ENCODE results near the gene MRC1. TPM values are rescaled to one million over a fixed set of nuclear protein-coding genes. Genes with fewer than 3 reads are reported as not detected.
A peak's percentile ranks its signal among the peaks of the same experiment; 100 is the strongest.

The MRC1 gene
- total RNA-seq, 1 experiment from 2014 or later = 0.37 TPM

GRCh38 chr10:17833656-17834055, 24.5 kb downstream of the MRC1 start (continued):
- TF ChIP-seq ZBTB33 (IDR thresholded peaks at IDR 0.05; ENCODE audit: extremely low read depth, insufficient replicate concordance, low read length) (no peak), MAX (IDR thresholded peaks at IDR 0.05) (no peak), CEBPB (IDR thresholded peaks at IDR 0.05; ENCODE audit: low read depth) (no peak), POLR2AphosphoS5 (IDR thresholded peaks at IDR 0.05; ENCODE audit: low read depth, low read length) (no peak)

GRCh38 chr10:17835688-17836087, 26.5 kb downstream of the MRC1 start:
- no peak overlapping the region for H3K9ac ChIP-seq (ENCODE audit: low read length)
- BruUV-seq (replicated peaks) = no TSS peak
- H3K4me1 ChIP-seq (ENCODE audit: control insufficient read depth in 1 of 2, insufficient read depth in 2 of 2, low read length in 2 of 2) = peaks cover 9 to 22% of the 10 kb centered on the region in 2 experiments
- no peaks in the 10 kb centered on the region for H3K9me2 ChIP-seq (ENCODE audit: insufficient read depth)
- peak; percentile 98 for ATAC-seq
- H3K4me3 ChIP-seq (replicated peaks in 1 of 2; ENCODE audit: low read depth in 1 of 2, low read length in 2 of 2) = no peak overlapping the region
- H3K27ac ChIP-seq (ENCODE audit: low read depth, low read length) = no peak overlapping the region
- peak; percentile 72 for DNase-seq (ENCODE audit: low read depth, low spot score)
- H3K36me3 ChIP-seq (ENCODE audit: control insufficient read depth in 1 of 2, insufficient read depth in 2 of 2, low read length in 2 of 2) = no peaks in the 10 kb centered on the region
- intact Hi-C loops (cut with micrococcal nuclease) = no loop called here
- no peaks in the 10 kb centered on the region for H4K20me1 ChIP-seq (ENCODE audit: insufficient read depth)
- H3K9me3 ChIP-seq (ENCODE audit: control insufficient read depth in 1 of 2, insufficient read depth in 1 of 2, low read depth in 1 of 2, low read length in 2 of 2) = no peaks in the 10 kb centered on the region
- CTCF ChIA-PET = interaction anchor here (1.3 to 3.3 kb wide), 3 partner anchors 10 to 381 kb away, joined by 4 to 15 read pairs (median 6); no protein-coding TSS in a partner anchor
- H3K79me2 ChIP-seq (ENCODE audit: insufficient read depth, low read length) = no peaks in the 10 kb centered on the region
- RAD21 ChIA-PET (ENCODE audit: low non-redundant PET in 1 of 2, low total read pairs in 2 of 2, uncharacterized antibody in 2 of 2, unreplicated experiment in 2 of 2) = no interaction called here
- POLR2A ChIA-PET = no interaction called here
- no peak overlapping the region for H2AFZ ChIP-seq (ENCODE audit: low read depth, low read length, poor library complexity, severe bottlenecking)
- no peaks in the 10 kb centered on the region for H3K27me3 ChIP-seq (ENCODE audit: insufficient read depth, low read length)
- H3K4me2 ChIP-seq (ENCODE audit: low read length) = peak overlapping the region; percentile 36
- TF ChIP-seq CBX3 (IDR thresholded peaks at IDR 0.05; ENCODE audit: low read depth) (peak; percentile 39; the same call in 1 of the 2 replicates), POLR2A (IDR thresholded peaks at IDR 0.05; ENCODE audit: borderline replicate concordance, extremely low read depth, insufficient read depth, insufficient read length) (no peak), ATF3 (IDR thresholded peaks at IDR 0.05) (no peak), EZH2phosphoT487 (IDR thresholded peaks at IDR 0.05; ENCODE audit: borderline replicate concordance) (no peak), SIN3A (IDR thresholded peaks at IDR 0.05; ENCODE audit: low read depth) (peak; percentile 39; the same call in 1 of the 2 replicates), SRF (IDR thresholded peaks at IDR 0.05; ENCODE audit: low read depth) (peak; percentile 83), CTCF (IDR thresholded peaks at IDR 0.05 in 2 of 3, conservative IDR thresholded peaks at IDR 0.05 in 1 of 3; ENCODE audit: borderline replicate concordance in 1 of 3, insufficient read depth in 1 of 3, low read depth in 2 of 3, low read length in 2 of 3) (peak in 1 of 3 experiments; percentile 7; a peak in 1 of 6 replicates), RAD21 (IDR thresholded peaks at IDR 0.05; ENCODE audit: low read depth) (no peak), REST (IDR thresholded peaks at IDR 0.05; ENCODE audit: low read depth) (no peak), EZH2 (IDR thresholded peaks at IDR 0.05) (no peak), EGR1 (IDR thresholded peaks at IDR 0.05; ENCODE audit: low read depth) (no peak), POLR2AphosphoS5 (IDR thresholded peaks at IDR 0.05; ENCODE audit: low read depth, low read length) (no peak), JUND (IDR thresholded peaks at IDR 0.05) (peak; percentile 73), YY1 (IDR thresholded peaks at IDR 0.05; ENCODE audit: extremely low read depth, insufficient replicate concordance, low read depth, low read length) (no peak), TCF7L2 (IDR thresholded peaks at IDR 0.05; ENCODE audit: borderline replicate concordance, extremely low read depth, insufficient read depth, insufficient read length) (no peak), FOSL1 (IDR thresholded peaks at IDR 0.05; ENCODE audit: low read depth) (peak; percentile 81)

Measured in HCT116 (cell line).